ENCODE data around the gene HRH1.

DNA sequence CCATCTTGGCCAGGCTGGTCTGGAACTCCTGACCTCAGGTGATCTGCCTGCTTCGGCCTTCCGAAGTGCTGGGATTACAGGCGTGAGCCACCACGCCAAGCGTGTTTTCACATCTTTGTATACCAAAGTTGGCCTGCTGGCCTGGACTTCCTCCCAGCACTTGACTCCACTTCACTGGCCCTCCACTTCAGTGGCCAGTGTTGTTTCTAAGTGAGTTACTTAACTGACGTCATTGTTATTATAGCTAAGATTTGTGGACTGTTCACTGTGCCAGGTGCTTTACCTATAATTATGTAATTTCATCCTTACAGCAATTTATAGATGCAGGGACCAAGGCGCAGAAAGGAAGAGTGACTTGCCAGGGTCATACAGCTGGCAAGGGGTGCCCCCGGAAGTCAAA is 52.0 kb downstream of the HRH1 start:
- TF ChIP-seq CTCF (IDR thresholded peaks at IDR 0.05; ENCODE audit: insufficient read depth, low read depth, low read length) (no peak), EZH2 (IDR thresholded peaks at IDR 0.05; ENCODE audit: insufficient read depth, low read length) (no peak)

Measured in astrocyte (in vitro differentiated cells and primary cell).